HG02763 (cell line): Measurements from ENCODE around the gene TGOLN2.

ENCODE experiments used
- ATAC-seq: cut with Tn5 transposase; IDR thresholded peaks from one replicate; pipeline ENCODE4 v1.9.1; 2021; ENCODE audit warnings: mild to moderate bottlenecking, moderate library complexity; ENCODE audit not compliant: unreplicated experiment

TGOLN2 gene

DNA sequence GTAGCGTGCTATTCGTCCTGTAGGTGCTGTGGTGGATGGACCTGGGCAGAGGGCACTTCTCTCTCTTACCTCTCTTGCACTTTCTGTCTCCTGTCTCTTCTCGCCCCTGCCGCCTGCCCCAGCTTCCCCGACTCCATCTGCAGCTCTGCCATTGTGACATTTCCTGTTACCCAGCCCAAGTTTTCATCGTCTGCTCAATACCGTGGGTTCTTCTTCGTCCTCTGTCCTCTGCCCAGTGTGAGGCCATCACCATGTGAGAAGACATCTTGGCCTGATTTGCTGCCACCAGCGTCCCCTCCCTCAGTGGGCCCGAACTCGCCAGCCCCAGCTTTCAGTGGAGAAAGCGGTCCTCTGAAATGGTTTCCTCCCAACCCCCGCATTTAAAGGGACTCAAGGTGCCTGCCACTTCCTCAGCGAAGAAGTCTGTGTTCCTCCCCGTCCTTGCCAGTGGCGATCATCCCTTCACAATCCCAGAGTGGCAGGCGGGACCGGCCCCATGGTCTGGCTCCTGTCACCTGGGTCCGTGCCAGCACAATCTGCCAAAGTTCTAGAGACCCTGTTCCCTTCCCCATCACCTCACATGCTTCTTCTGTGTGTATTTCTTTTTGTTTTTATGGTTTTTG lies 18.0 kb downstream of the TGOLN2 start:
- peak; percentile 14 for ATAC-seq

DNA sequence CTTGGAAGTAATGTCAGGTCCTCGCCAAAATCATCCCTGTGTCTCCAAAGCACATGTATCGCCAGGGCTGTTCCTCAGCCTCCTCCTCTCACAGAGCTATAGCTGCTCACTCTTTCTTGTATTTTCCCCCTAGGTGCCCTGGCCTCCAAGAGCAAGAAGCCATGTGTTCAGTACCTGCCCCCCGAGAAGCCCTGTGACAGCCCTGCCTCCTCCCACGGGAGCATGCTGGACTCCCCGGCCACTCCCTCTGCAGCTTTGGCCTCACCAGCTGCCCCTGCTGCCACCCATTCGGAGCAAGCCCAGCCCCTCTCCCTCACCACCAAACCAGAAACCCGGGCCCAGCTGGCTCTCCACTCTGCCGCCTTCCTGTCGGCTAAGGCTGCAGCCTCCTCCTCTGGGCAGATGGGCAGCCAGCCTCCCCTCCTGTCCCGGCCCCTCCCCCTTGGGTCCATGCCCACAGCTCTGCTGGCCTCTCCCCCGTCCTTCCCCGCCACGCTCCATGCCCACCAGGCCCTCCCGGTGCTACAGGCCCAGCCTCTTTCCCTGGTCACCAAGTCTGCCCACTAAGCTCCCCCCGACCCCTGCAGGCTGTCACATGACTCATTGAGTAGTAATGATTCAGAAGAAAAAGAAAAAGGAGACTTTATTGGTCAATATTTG lies 18.8 kb downstream of the TGOLN2 start:
- no peak for ATAC-seq

DNA sequence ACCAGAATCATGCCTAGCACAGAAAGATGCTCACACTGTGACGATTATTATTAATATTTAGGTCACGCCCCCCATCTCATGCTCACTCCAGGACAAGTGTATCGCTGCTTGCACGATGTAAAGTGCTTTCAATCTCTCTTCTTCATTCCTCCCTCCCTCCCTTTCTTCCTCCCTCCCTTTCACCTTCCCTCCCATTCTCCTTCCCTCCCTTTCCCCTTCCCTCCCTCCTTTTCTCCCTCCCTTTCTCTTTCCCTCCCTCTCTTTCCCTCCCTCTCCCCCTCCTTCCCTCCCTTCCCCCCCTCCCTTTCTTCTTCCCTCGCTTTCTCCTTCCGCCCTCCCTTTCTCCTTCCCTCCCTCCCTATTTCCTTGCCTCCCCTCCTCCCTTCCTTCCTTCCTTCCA lies 19.6 kb downstream of the TGOLN2 start:
- ATAC-seq: no peak

DNA sequence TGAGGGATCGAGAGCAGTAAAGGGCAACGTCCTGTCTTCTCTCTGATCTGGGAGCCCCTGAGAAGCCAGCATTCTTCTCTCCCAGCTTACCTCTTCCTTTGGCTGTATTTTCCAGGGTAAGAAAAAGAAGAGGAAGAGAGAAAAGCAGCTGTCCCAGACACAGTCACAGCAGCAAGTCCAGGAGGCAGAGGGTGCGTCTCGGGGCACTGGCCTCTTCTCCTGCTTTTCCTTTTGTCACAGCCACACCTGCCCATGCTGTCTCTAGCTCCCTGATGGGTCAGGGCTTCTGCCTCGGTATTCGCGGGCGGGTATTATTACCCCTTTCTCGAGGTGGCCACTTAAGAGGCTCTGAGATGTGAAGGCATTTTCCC lies 20.3 kb downstream of the TGOLN2 start:
- no peak for ATAC-seq

DNA sequence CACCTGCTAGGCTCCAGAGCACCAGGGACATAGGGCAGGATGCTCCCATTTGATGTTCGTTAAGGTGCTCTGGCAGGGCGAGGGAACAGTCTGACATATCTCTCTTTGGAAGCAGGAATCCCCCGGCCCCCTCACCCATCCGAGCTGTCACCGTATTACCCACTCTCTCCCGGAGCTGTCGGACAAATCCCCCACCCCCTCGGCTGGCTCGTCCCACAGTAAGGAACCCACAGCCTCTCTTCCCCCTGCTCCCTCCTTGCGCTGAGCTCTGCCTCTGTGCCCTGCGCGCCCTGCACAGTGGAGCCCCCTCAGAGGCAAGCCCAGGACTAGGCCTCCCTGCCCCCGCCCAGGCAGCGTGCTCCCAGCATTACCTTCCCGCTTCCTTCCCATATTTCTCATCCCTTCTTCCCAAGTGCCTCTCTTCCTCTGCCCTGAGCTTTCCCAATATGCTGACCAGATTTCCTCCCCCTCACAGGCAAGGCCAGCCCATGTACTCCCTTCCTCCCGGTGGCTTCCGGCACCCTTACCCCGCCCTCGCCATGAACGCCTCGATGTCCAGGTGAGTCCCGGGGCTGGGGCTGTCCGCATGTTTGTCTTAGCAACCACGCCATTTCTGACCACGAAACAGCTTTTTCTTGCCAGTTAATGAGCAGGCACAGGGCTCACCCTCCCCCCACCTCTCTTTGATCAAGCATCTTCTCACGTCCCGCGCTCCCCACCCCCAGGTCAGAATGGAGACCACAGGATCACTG lies 23.8 kb downstream of the TGOLN2 start:
- ATAC-seq: no peak

DNA sequence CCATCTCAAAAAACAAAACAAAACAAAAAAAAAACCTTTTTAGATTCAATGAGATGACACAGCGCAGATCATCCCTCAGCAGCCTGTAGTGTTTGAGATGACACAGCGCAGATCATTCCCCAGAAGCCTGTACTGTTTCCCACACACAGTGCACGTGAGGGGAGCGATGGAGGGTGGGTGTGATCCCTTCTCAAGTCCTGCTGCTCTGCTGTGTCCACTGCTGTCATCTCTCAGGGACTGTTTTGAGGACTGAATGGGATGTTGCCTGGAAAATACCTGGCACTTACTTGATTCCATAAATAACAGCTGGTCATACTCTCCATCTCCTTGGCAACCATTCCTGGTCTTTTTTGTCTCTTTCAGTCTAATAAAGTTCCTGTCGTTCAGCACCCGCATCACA lies 25.7 kb downstream of the TGOLN2 start:
- no peak for ATAC-seq

DNA sequence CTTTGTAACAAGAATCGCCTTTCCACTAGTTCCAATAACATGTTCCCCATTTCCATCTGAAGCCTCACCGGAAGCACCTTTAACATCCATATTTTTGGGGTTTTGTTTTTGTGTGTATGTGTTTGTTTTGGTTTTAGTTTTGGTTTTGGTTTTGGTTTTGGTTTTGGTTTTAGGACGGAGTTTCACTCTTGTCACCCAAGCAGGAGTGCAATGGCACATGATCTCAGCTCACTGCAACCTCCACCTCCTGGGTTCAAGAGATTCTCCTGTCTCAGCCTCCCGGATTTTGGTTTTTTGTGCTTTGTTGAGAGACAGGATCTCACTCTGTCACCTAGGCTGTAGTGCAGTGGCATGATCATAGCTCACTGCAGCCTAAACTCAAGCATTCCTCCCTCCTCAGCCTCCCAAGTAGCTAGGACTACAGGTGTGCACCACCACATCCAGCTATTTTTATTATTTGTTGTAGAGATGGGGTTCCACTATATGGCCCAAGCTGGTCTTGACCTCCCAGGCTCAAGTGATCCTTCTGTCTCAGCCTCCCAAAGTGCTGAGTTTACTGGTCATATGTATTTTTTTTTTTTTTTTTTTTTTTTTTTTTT lies 36.3 kb downstream of the TGOLN2 start:
- ATAC-seq: no peak

DNA sequence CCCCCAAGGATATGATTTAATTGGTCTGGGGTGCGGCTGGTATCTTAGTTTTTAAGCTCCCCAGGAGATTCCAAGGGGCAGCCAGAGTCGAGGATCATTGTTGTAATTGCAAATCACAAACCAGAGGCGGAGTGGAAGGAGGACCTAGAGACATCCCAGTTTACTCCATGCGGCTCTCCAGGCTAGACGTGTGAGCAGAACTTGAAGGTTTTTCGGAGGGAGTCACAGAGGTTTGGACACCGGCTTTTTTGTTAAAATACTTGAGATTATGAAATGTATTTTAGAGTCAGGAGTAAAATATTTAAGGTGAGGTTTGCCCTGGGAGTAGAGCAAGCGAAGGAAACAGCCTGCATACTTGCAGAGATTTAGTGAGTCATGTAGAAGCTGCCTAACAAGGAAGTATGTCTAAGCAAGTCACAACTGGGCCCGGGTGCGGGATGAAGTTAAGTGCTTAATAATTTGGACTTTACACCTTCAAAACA lies 39.5 kb downstream of the TGOLN2 start:
- ATAC-seq: no peak

DNA sequence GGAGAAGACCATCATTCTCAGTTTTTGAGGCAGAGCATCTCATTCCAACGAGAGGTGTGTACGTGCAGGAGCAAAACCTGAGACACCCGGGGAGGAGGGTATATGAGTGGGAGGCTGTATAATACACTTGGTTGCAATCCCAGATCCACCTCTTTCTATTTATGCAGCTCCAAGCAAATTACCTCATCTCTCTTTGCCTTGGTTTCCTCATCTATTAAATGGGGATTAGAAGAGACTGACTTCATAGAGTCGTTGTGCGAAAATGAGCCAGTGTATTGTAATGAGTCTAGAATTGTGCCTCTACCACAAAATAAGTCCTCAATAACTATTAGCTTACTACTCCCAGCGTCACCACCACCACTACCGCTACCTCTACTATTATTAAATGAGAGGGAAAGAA lies 40.1 kb downstream of the TGOLN2 start:
- no peak for ATAC-seq

DNA sequence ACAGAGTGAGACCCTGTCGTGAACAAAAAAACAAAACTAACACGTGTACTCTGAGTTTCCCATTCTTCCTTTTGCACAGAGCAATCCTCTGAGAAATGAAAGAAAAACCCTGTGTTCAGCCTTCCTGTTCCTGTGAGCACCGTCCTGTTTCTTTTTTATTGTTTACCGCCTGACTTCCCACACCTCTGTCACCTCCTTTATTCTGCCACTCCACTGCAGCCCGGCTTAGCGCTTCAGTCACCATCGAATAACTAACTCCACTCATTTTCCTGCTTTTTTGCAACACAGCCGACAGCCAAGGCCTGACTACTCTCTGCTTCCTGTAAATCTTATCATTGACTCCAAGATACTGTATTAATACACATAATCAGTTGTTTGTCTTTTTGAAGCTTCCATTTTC lies 40.9 kb downstream of the TGOLN2 start:
- no peak for ATAC-seq

DNA sequence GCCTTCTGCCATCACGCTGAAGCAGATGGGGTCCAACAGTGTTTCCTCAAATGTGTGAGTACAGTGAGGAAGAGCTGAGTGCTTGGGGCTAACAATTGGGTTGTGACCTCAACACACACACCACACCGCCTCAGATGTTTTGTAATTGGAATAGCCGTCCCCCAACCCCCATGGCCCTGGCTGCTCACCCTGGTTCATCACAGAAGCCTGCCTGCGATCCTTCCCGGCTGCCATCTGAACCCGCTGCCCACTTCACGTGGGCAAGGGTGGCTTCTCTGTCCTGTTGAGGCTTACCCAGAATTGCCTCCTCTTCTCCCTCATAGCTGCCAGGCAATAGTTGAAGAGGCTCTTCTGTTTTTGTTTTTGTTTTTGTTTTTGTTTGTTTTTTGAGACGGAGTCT lies 44.1 kb downstream of the TGOLN2 start:
- ATAC-seq: no peak

DNA sequence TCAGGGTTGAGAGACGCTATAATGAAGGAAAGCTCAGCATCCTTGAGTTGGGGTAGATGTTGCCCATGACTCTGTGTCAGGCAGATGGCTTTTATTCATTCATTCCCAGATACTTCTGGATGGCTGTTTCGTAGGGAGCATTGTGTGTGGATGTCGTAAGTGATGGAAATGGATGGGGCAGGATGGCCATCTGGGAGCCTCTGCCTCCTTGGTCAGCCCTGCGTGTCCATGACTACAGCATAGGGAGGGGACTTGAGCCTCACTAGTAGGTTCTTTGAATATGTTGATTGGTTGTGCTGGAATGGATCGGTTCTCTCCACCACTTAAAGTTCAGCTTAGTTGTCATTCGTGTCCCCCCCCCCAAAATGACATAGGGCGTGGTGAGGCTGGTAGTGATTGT lies 44.9 kb downstream of the TGOLN2 start:
- ATAC-seq: no peak

DNA sequence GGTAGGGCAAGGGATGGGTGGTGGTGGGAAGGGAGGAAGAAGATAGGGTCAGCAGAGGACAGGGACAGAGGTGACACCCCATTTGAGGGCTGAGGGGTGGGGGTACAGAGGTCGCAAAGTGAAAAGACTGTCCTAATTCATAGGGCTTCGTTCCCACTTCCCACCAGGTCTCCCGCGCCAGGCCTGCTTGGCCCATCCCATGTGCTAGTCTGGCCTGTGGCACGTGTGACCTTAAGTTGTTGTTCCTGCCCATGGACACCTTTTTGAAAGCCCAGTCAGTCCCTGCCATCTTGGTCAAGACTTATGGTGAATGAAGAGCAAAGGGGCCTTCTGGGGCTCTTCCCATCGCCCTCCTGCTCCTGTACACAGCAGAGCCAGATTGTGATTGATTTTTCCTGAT lies 46.2 kb downstream of the TGOLN2 start:
- ATAC-seq: no peak

DNA sequence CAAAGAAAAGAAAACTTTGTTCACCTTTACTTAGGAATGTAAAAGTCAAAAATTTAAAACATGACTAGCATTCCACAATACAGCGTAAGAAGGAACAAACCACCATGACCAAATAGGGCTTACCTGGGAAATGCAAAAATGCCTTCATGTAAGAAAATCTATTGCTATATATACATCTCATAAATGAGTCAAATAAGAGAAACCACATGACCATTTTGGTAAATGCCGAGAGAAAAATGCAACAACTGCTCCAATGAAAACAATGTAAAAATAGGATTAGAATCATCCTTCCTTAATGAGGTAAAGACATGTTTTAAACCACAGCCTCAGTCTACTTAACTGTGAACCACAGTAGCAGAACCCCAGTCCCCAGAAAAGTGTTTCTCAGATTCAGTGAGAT lies 49.4 kb downstream of the TGOLN2 start:
- ATAC-seq: no peak

DNA sequence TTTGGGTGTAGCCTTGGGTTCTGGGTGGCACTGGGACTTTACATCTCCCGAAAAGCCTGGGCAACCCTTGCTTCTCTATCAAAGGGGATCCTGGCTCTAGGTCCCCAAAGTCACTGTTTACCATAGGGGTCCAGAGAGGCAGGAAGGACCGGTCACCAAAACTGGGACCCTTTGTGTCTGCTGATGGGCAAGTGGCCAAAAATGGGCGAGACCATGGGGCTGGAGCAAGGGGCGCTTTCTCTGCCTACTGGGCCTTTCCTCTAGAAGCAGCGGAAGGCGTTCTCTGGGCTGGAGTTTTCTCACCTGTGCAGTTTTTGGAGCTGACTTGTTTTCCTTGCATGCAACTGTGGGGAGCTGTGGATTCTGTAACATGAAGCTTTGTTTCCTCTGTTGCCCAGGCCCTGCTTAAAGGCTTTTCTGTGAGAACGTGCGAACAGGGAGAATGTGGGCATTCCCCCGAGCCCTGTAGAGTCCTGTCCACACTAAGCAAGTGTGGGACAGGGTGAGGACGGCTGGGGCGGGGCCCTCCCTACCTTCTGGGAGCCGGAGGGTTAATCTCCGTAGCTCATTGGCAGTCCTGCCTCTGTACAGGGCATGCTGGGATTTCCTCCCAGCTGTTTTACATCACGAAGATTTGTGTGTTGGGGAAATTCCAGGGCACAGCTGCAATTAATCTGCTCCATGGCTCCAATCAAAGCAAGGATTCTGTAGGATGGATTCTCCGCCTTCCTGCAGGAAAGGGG lies 50.2 kb downstream of the TGOLN2 start:
- ATAC-seq: no peak

DNA sequence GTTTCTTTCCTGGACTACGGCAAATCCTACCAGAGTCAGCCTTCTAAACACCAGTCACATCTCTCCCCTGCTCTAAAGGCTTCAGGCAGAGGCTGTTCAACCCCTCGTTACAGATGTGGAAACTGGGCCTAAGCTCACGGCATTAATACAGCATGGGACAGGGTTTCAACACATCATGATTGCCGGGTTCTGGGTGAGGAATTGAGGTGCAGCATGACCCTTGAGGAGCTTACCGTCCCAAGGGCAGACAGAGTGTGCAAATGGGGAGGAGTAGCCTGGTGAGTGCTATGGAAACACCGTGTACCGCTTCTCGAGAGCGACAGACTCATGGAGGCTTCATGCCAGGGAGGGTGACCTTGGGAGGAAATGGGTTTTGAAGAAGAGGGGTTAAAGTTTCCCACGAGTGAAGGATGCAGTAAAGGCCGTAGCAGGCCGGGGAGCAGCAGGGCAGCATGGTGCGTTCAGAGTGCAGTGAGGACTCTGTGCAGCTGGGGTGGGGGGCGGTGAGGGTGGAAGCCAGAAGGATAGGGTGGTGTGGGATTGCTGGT lies 51.1 kb downstream of the TGOLN2 start:
- ATAC-seq: no peak

DNA sequence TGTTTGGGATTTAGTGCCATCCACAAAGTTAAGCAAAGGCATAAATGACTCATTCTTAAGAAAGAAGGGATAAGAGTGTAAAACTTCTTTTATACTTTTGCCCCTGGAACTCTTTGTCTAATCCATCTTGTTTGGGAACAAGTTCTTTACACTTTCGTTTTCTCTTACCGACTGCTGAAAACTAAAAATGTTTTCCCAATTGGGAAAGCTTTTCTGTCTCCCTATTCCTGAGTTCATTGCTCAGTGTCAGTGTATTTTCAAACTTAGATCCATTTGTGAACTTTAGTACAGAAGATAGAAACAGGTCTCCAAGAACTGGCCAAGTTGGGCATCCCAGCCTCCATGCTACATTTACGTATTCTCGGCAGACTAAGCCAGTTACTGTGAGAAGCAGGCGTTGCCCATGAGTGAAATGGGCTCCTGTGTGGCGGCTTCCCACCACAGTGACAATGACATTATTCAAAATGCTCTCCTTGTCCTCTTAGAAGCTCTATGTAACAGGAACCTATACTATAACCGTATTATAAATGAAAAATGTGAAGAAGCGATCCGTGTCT lies 51.7 kb downstream of the TGOLN2 start:
- no peak for ATAC-seq

DNA sequence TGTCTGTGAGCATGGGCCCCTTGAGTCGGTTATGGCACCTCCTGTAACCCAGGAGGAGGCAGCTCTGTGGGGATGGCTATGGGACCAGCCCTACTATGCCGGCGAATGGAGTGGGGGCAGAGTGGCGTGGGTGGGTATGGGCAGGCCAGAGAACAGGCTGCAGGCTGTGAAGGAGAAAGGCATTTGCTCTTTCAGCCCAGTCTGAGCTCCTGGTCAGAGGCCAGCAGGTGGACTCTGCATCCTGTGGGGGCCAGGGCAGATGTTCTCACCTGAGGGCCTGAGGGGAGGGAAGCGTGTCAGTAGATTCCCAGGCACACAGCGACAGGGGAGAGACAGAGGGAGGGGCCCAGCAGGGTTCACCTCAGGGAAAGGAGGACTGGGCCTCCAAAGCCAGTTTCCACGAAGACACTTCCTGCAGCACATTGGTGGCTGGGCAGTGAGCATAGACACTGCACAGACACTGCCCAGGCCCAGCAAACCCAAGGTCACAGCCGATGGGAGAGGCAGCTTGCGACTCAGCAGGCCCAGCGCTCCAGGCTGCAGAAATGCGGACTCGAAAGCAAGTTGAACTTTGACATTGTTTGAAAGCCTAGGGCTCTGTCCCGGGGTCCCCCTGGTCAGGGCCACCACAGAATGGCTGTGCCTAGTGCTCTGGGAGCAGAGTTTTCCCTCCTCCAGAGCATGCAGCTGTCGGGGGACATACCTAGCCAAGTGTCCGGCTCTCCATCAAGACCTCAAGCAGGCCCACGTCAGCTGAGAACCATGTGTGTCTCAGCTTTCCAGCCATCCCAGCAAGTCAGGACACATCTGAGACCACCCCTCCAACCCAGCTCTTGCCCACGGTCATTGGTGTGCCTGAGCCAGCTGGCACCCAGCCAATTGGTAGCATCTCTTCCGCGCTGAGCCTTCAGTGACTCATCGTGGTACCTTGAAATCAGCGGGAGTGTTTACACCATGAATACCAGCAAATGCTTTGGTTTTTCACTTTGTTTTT lies 53.8 kb downstream of the TGOLN2 start:
- ATAC-seq: no peak

DNA sequence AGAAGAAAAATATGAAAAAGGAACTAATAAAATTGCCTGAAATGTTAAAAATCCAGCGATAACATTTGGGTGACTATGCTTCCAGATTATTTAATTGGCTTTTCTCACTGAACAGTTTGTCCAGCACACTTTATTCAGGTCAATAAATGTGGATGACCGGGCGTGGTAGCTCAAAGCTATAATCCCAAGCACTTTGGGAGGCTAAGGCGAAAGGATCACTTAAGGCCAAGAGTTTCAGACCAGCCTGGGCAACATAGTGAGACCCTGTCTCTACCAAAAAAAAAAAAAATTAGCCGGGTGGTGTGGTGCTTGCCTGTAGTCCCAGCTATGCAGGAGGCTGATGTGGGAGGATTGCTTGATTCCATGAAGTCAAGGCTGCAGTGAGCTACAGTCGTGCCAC lies 55.4 kb downstream of the TGOLN2 start:
- no peak for ATAC-seq
